Breast epithelium (tissue), 3 donors: ENCODE measurements around the gene RIC3.

ENCODE experiments used
- POLR2A ChIP-seq: fragments of 450-650 bp; IDR thresholded peaks from one replicate; pipeline ENCODE4 v1.6.1; 2016; ENCODE audit warnings: antibody characterized with exemption, mild to moderate bottlenecking, moderate library complexity
- POLR2AphosphoS5 ChIP-seq, 3 donors: sonication (generic); formaldehyde crosslinking; IDR thresholded peaks; one replicate each; pipeline ENCODE4 v1.6.1; 2017; ENCODE audit warnings: antibody characterized with exemption in 3 of 3
- TF ChIP-seq, protein P1 (sequence below), 3 donors: fragments of 450-650 bp; IDR thresholded peaks; one replicate each; pipeline ENCODE4 v1.5.1; 2016 to 2017; ENCODE audit warnings: antibody characterized with exemption in 3 of 3, mild to moderate bottlenecking in 3 of 3, moderate library complexity in 3 of 3

DNA sequence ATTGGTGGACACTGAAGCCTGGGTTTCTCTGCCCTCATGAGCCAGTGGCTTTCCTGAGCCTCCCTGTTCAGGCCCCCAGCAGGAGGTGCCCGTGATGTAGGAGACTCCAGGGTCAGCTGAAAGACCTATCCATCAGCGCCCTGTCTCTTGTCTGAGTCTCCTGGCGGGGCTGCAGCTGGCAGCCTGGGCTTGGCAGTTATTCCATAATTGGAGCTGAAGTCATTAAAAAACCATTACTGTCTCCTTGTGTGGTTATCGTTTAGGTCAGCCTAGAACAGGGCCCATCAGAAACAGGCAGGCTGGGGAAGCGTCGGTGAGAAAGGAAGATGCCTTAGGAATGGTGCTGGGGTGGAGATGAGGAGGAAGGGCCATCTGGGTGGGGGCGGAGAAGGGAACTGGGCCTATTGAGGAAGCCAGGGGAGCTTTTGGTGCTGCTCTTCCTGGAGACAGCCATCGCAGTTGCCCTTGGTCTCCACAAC is 82.8 kb downstream of the RIC3 start:
- TF ChIP-seq, protein P1, sequence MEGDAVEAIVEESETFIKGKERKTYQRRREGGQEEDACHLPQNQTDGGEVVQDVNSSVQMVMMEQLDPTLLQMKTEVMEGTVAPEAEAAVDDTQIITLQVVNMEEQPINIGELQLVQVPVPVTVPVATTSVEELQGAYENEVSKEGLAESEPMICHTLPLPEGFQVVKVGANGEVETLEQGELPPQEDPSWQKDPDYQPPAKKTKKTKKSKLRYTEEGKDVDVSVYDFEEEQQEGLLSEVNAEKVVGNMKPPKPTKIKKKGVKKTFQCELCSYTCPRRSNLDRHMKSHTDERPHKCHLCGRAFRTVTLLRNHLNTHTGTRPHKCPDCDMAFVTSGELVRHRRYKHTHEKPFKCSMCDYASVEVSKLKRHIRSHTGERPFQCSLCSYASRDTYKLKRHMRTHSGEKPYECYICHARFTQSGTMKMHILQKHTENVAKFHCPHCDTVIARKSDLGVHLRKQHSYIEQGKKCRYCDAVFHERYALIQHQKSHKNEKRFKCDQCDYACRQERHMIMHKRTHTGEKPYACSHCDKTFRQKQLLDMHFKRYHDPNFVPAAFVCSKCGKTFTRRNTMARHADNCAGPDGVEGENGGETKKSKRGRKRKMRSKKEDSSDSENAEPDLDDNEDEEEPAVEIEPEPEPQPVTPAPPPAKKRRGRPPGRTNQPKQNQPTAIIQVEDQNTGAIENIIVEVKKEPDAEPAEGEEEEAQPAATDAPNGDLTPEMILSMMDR (IDR thresholded peaks at IDR 0.05), result no peak
- no peak for TF ChIP-seq POLR2A
- TF ChIP-seq POLR2AphosphoS5 (IDR thresholded peaks at IDR 0.05), result no peak
